ENCODE results near the gene FRMPD3.

DNA sequence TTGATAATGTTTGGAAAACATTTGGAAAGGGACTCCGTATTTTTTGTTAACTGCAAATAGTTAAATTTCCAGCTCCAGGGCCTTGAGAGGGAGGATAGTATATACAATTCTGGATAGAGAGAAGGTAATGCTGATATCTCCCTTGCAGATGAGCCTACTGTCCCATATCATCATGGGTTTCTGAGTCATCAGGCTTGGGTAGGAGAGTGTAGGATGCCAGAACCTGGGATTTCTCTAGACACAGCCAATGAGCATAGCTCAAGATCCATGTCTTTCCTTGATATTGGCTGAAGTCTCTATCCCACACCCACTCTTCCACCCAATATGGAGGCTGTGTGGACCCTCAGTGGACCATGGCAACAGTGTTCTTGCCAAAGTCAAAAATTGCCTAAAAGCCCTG, 7.8 kb downstream of the FRMPD3 start:
- TF ChIP-seq CTCF (IDR thresholded peaks at IDR 0.05; ENCODE audit: low read depth, low read length, poor library complexity, severe bottlenecking) (no peak), EZH2phosphoT487 (IDR thresholded peaks at IDR 0.05; ENCODE audit: borderline replicate concordance, low read length) (no peak)

All from DOHH2 (cell line).